WTC11 (cell line): ENCODE measurements around the gene EGFR.

Experiments
- ETV6 ChIP-seq: sonication (generic); formaldehyde crosslinking; IDR thresholded peaks from 2 replicates; pipeline ENCODE4 v1.8.1; 2022; ENCODE audit warnings: mild to moderate bottlenecking, missing genetic modification reagents
- NFATC4 ChIP-seq: fragments of 250-450 bp; sonication (Bioruptor Pico); IDR thresholded peaks from 2 replicates; pipeline ENCODE4 v1.9.0; 2021; ENCODE audit warnings: mild to moderate bottlenecking
- TEAD1 ChIP-seq: sonication (generic); formaldehyde crosslinking; IDR thresholded peaks from 2 replicates; pipeline ENCODE4 v1.8.0; 2022; ENCODE audit warnings: mild to moderate bottlenecking, missing genetic modification reagents
- TF ChIP-seq, protein P1 (sequence below): fragments of 200-600 bp; IDR thresholded peaks from 2 replicates; pipeline ENCODE4 v1.8.0; 2022; ENCODE audit warnings: antibody characterized with exemption

DNA sequence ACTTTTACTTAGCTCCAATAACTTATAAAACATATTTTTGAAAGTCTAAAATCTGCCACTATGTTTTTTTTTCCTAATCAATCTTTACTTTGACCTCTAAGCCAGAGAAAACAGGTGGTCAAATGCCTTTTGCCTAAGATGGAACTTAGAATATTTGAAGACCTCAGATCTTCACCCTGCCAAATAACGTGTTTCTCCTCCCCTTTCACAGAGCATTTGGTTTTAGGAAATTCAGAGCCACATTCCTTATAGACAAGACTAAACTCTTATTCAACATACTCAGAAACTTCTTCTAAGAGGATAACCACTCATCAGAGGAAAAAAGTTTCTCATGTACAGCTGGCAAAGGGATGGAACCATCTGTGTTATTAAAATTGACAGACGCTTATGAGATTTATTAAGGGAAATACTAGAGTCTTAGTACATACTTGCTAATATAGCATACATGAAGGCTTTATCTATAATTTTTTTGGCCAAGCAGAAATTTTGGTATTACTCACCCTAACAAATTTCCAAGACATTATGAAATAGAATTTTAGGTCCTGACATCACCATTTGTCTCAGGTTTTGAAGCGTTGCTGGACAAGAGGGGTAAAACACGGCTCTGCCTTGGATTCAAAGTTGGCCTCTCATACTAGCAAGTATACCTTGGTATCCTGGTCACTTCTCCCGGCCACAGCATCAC, 2.6 kb upstream of the EGFR start:
- no peak for TF ChIP-seq NFATC4 (CRISPR knock-in tag)
- TF ChIP-seq ETV6: no peak
- TF ChIP-seq, protein P1, sequence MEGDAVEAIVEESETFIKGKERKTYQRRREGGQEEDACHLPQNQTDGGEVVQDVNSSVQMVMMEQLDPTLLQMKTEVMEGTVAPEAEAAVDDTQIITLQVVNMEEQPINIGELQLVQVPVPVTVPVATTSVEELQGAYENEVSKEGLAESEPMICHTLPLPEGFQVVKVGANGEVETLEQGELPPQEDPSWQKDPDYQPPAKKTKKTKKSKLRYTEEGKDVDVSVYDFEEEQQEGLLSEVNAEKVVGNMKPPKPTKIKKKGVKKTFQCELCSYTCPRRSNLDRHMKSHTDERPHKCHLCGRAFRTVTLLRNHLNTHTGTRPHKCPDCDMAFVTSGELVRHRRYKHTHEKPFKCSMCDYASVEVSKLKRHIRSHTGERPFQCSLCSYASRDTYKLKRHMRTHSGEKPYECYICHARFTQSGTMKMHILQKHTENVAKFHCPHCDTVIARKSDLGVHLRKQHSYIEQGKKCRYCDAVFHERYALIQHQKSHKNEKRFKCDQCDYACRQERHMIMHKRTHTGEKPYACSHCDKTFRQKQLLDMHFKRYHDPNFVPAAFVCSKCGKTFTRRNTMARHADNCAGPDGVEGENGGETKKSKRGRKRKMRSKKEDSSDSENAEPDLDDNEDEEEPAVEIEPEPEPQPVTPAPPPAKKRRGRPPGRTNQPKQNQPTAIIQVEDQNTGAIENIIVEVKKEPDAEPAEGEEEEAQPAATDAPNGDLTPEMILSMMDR: no peak
- no peak for TF ChIP-seq TEAD1 (CRISPR knock-in tag)
